Measurements from ENCODE around the gene OBSL1. TPM values are rescaled to one million over a fixed set of nuclear protein-coding genes. Genes with fewer than 3 reads are reported as not detected.

Gene OBSL1
- total and polyA plus RNA-seq, 4 donors: 17.8 to 243 (median 71.0) TPM

GRCh38 chr2:219510512-219511135 is 60.7 kb downstream of the OBSL1 start:
- intact Hi-C loops (cut with DNase I): no loop called here
- Histone ChIP-seq H3K27me3 (ENCODE audit: control insufficient read depth in 1 of 2, insufficient read depth in 2 of 2, low read length in 1 of 2) (no peaks in the 10 kb centered on the region), H3K4me3 (ENCODE audit: low read length in 2 of 2) (no peak overlapping the region), H3K4me1 (ENCODE audit: control insufficient read depth in 1 of 2, insufficient read depth in 2 of 2, low read length in 2 of 2) (no peaks in the 10 kb centered on the region), H3K9me3 (ENCODE audit: control insufficient read depth, low read length) (no peaks in the 10 kb centered on the region), H3K27ac (ENCODE audit: low read depth in 1 of 2, low read length in 2 of 2) (no peak overlapping the region), H3K36me3 (ENCODE audit: control insufficient read depth in 1 of 2, insufficient read depth in 2 of 2, low read length in 1 of 2) (peaks cover 0 to 4% of the 10 kb centered on the region in 2 donors)
- no peak for ATAC-seq (ENCODE audit: low FRiP score)
- no peak for DNase-seq
- WGBS, 2 donors: 22 to 30% methylated on average over 19 to 22 of the region's 22 CpGs

- intact Hi-C loops (cut with DNase I): no loop called here
Observed at GRCh38 chr2:219509780-219510511, 61.4 kb downstream of the OBSL1 start.

GRCh38 chr2:219508971-219509779 is 62.2 kb downstream of the OBSL1 start:
- peak; percentile 24 for ATAC-seq (ENCODE audit: low FRiP score)
- H3K4me3 ChIP-seq (ENCODE audit: low read length in 2 of 2): no peak overlapping the region
- H3K9me3 ChIP-seq (ENCODE audit: control insufficient read depth, low read length): no peaks in the 10 kb centered on the region
- 3 to 4% methylated on average over 12 to 14 of the region's 14 CpGs for WGBS, 2 donors
- no peaks in the 10 kb centered on the region for H3K27me3 ChIP-seq (ENCODE audit: control insufficient read depth in 1 of 2, insufficient read depth in 2 of 2, low read length in 1 of 2)
- H3K36me3 ChIP-seq (ENCODE audit: control insufficient read depth in 1 of 2, insufficient read depth in 2 of 2, low read length in 1 of 2): peaks cover 0 to 4% of the 10 kb centered on the region in 2 donors
- H3K27ac ChIP-seq (ENCODE audit: low read depth in 1 of 2, low read length in 2 of 2): no peak overlapping the region
- intact Hi-C loops (cut with DNase I): no loop called here
- DNase-seq: no peak
- H3K4me1 ChIP-seq (ENCODE audit: control insufficient read depth in 1 of 2, insufficient read depth in 2 of 2, low read length in 2 of 2): no peaks in the 10 kb centered on the region

More at GRCh38 chr2:219509780-219510511, 61.4 kb downstream of the OBSL1 start:
- H3K27me3 ChIP-seq (ENCODE audit: control insufficient read depth in 1 of 2, insufficient read depth in 2 of 2, low read length in 1 of 2): no peaks in the 10 kb centered on the region
- peaks cover 0 to 4% of the 10 kb centered on the region in 2 donors for H3K36me3 ChIP-seq (ENCODE audit: control insufficient read depth in 1 of 2, insufficient read depth in 2 of 2, low read length in 1 of 2)
- ATAC-seq (ENCODE audit: low FRiP score): peak; percentile 83
- DNase-seq: peak; percentile 73 to 87
- WGBS, 2 donors: 1% methylated on average over 26 of the region's 26 CpGs
- no peaks in the 10 kb centered on the region for H3K9me3 ChIP-seq (ENCODE audit: control insufficient read depth, low read length)
- H3K4me1 ChIP-seq (ENCODE audit: control insufficient read depth in 1 of 2, insufficient read depth in 2 of 2, low read length in 2 of 2): no peaks in the 10 kb centered on the region
- no peak overlapping the region for H3K4me3 ChIP-seq (ENCODE audit: low read length in 2 of 2)
- no peak overlapping the region for H3K27ac ChIP-seq (ENCODE audit: low read depth in 1 of 2, low read length in 2 of 2)

- Histone ChIP-seq H3K27ac (ENCODE audit: low read depth in 1 of 2, low read length in 2 of 2) (no peak overlapping the region), H3K27me3 (ENCODE audit: control insufficient read depth in 1 of 2, insufficient read depth in 2 of 2, low read length in 1 of 2) (no peaks in the 10 kb centered on the region), H3K36me3 (ENCODE audit: control insufficient read depth in 1 of 2, insufficient read depth in 2 of 2, low read length in 1 of 2) (peaks cover 0 to 4% of the 10 kb centered on the region in 2 donors), H3K9me3 (ENCODE audit: control insufficient read depth, low read length) (no peaks in the 10 kb centered on the region), H3K4me3 (ENCODE audit: low read length in 2 of 2) (no peak overlapping the region), H3K4me1 (ENCODE audit: control insufficient read depth in 1 of 2, insufficient read depth in 2 of 2, low read length in 2 of 2) (no peaks in the 10 kb centered on the region)
- intact Hi-C loops (cut with DNase I): no loop called here
- no peak for DNase-seq
- ATAC-seq (ENCODE audit: low FRiP score): no peak
- WGBS, 2 donors: 55 to 60% methylated on average over 4 of the region's 4 CpGs
Observed at GRCh38 chr2:219508444-219508734, 63.0 kb downstream of the OBSL1 start.

GRCh38 chr2:219507581-219508443 is 63.5 kb downstream of the OBSL1 start:
- H3K27me3 ChIP-seq (ENCODE audit: control insufficient read depth in 1 of 2, insufficient read depth in 2 of 2, low read length in 1 of 2): no peaks in the 10 kb centered on the region
- no peak overlapping the region for H3K4me3 ChIP-seq (ENCODE audit: low read length in 2 of 2)
- 23 to 24% methylated on average over 8 of the region's 8 CpGs for WGBS, 2 donors
- no peak overlapping the region for H3K27ac ChIP-seq (ENCODE audit: low read depth in 1 of 2, low read length in 2 of 2)
- ATAC-seq (ENCODE audit: low FRiP score): no peak
- H3K4me1 ChIP-seq (ENCODE audit: control insufficient read depth in 1 of 2, insufficient read depth in 2 of 2, low read length in 2 of 2): no peaks in the 10 kb centered on the region
- DNase-seq: no peak
- no peaks in the 10 kb centered on the region for H3K9me3 ChIP-seq (ENCODE audit: control insufficient read depth, low read length)
- peaks cover 0 to 4% of the 10 kb centered on the region in 2 donors for H3K36me3 ChIP-seq (ENCODE audit: control insufficient read depth in 1 of 2, insufficient read depth in 2 of 2, low read length in 1 of 2)
- intact Hi-C loops (cut with DNase I): no loop called here

GRCh38 chr2:219506802-219507526 is 64.4 kb downstream of the OBSL1 start:
- Histone ChIP-seq H3K4me1 (ENCODE audit: control insufficient read depth in 1 of 2, insufficient read depth in 2 of 2, low read length in 2 of 2) (no peaks in the 10 kb centered on the region), H3K27ac (ENCODE audit: low read depth in 1 of 2, low read length in 2 of 2) (no peak overlapping the region), H3K36me3 (ENCODE audit: control insufficient read depth in 1 of 2, insufficient read depth in 2 of 2, low read length in 1 of 2) (peaks cover 0 to 4% of the 10 kb centered on the region in 2 donors), H3K4me3 (ENCODE audit: low read length in 2 of 2) (no peak overlapping the region), H3K27me3 (ENCODE audit: control insufficient read depth in 1 of 2, insufficient read depth in 2 of 2, low read length in 1 of 2) (no peaks in the 10 kb centered on the region), H3K9me3 (ENCODE audit: control insufficient read depth, low read length) (no peaks in the 10 kb centered on the region)
- intact Hi-C loops (cut with DNase I): no loop called here
- 53 to 60% methylated on average over 17 of the region's 17 CpGs for WGBS, 2 donors
- no peak for ATAC-seq (ENCODE audit: low FRiP score)
- no peak for DNase-seq

- Histone ChIP-seq H3K4me3 (ENCODE audit: low read length in 2 of 2) (no peak overlapping the region), H3K4me1 (ENCODE audit: control insufficient read depth in 1 of 2, insufficient read depth in 2 of 2, low read length in 2 of 2) (no peaks in the 10 kb centered on the region), H3K27me3 (ENCODE audit: control insufficient read depth in 1 of 2, insufficient read depth in 2 of 2, low read length in 1 of 2) (no peaks in the 10 kb centered on the region), H3K36me3 (ENCODE audit: control insufficient read depth in 1 of 2, insufficient read depth in 2 of 2, low read length in 1 of 2) (peaks cover 0 to 4% of the 10 kb centered on the region in 2 donors), H3K9me3 (ENCODE audit: control insufficient read depth, low read length) (no peaks in the 10 kb centered on the region), H3K27ac (ENCODE audit: low read depth in 1 of 2, low read length in 2 of 2) (no peak overlapping the region)
- ATAC-seq (ENCODE audit: low FRiP score) (no peak), DNase-seq (no peak)
- WGBS, 2 donors: 76 to 80% methylated on average over 23 of the region's 23 CpGs
- intact Hi-C loops (cut with DNase I): no loop called here
Observed at GRCh38 chr2:219506153-219506801, 65.1 kb downstream of the OBSL1 start.

All from aorta (tissue), 5 donors.